Measurements from ENCODE around the gene ZNF70. TPM values are rescaled to one million over a fixed set of nuclear protein-coding genes. Genes with fewer than 3 reads are reported as not detected.

ZNF70 gene
- total RNA-seq (2022; extraction: Qiagen RNA extraction; ENCODE audit: low read depth) = 0.86 to 1.2 TPM (median 1.0 TPM) in 5 replicates

DNA sequence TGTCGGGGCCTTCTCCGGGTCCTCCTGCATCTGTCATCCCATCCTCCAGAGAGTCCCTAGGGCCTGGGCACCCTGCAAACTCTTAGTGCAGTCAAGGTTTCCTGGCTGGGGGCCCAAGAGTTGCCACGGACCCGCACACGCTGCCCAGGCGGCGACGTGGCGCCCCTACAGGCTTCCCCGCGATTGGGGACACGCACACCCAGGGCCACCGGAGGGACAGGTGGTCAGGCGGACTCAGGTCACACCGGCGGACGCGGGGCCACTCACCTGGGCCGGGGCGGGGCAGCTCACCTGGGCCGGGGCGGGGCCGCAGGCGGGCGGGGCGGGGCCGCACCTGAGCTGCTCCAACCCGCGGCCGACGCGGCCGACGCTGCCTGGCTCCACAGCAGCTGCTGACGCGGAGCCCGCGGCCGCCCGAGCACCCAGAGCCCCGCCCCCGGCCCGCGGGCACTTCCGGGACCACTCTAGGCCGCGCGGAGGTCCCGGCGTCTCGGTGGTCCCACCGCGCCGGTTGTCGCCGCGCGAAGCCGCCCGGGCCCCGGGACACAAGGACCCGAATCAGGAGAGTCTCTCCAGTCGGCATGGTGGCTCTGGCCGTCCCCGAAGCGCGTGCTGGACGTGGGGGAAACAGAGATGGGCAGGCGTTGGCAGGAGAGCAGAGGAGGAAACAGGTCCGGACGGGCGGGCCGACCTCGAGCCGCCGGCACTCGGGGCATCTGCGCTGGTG is at the start of gene ZNF70:
Gene ZNF70, minus strand, starts transcription at position 399 of the 727 bp plus-strand sequence. CDS start 5,972 bp downstream, outside the sequence.

GRCh38 chr22:23786752-23787599 is 36.1 kb upstream of the ZNF70 start, which contains the start of gene SMARCB1:
Gene SMARCB1, plus strand, starts transcription at chr22:23786966. Its CDS starts 204 bp downstream, at chr22:23787170.

GRCh38 chr22:23772649-23773473 is 21.9 kb upstream of the ZNF70 start, which contains the start of gene MMP11:
Gene MMP11, plus strand, starts transcription at chr22:23772849. Its CDS starts 22 bp downstream, at chr22:23772871.

GRCh38 chr22:23767673-23768548 is 17.0 kb upstream of the ZNF70 start, which contains the start of gene CHCHD10:
Gene CHCHD10, minus strand, starts transcription at chr22:23767972. Its CDS starts 98 bp downstream, at chr22:23767874.

DNA sequence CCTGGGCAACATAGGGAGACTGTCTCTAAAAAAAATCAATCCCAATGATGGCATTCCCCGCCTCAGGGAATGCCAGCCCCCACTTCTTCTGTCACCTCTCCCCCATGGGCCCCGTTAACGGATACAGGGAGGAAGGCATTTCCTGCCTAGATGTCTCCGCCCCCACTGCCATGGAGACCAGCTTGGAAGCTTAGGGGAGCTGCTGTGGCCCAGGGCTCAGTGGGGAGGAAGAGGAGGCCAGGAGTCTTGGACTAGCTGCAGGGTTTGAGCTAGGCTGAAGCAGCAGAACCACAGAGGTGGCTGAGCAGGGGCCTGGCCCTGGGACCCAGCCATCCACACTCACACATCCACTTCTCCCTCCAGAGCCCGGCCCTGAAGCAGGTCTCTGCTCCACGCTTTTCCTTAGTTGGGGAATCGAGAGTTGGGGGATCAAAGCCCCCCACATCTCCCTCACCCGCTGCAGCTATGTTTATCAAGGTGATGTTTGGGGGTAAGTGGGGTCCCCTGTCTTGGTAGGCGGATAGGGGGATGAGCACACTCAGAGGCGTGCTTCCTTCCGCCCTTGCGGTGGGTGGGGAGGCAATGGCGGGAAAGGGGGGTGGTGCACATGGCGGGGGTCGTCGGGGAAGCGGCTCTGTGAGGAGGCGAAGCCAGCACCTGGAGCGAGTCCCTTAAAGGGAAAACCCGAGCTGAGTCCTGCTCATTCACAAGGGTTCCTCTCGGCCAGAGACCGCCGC is 12.1 kb upstream of the ZNF70 start, which contains the start of gene C22orf15:
Gene C22orf15, plus strand, starts transcription at position 149 of the 737 bp plus-strand sequence. Its CDS starts 317 bp downstream, at position 466.

GRCh38 chr22:23754220-23754919 is 3.5 kb upstream of the ZNF70 start, which contains the start of gene VPREB3:
Gene VPREB3, minus strand, starts transcription at chr22:23754425. Its CDS starts 62 bp downstream, at chr22:23754363.

GRCh38 chr22:23690713-23691112 is 60.2 kb downstream of the ZNF70 start, which contains the start of gene RGL4:
Gene RGL4, plus strand, starts transcription at chr22:23691013. Its CDS starts 1,018 bp downstream, at chr22:23692031.

Other genes starting within 250 kb of the ZNF70 start
- not detected in 5 replicates for gene IGLL1, start 170.8 kb downstream of the ZNF70 start, total RNA-seq (2022; extraction: Qiagen RNA extraction; ENCODE audit: low read depth)
- 0.18 to 0.50 TPM (median 0.26 TPM) in 3 of 5 replicates, not detected in the others for gene DRICH1, start 118.8 kb downstream of the ZNF70 start, total RNA-seq (2022; extraction: Qiagen RNA extraction; ENCODE audit: low read depth)
- gene RGL4, start 60.1 kb downstream of the ZNF70 start, total RNA-seq (2022; extraction: Qiagen RNA extraction; ENCODE audit: low read depth) = not detected in 5 replicates
- 0.39 to 1.6 TPM (median 0.79 TPM) in 4 of 5 replicates, not detected in the other for gene VPREB3, start 3.3 kb upstream of the ZNF70 start, total RNA-seq (2022; extraction: Qiagen RNA extraction; ENCODE audit: low read depth)
- not detected in 5 replicates for gene C22orf15, start 11.9 kb upstream of the ZNF70 start, total RNA-seq (2022; extraction: Qiagen RNA extraction; ENCODE audit: low read depth)
- 75.0 to 180 TPM (median 165 TPM) in 5 replicates for gene CHCHD10, start 16.9 kb upstream of the ZNF70 start, total RNA-seq (2022; extraction: Qiagen RNA extraction; ENCODE audit: low read depth)
- 0.09 to 0.18 TPM (median 0.12 TPM) in 4 of 5 replicates, not detected in the other for gene MMP11, start 21.7 kb upstream of the ZNF70 start, total RNA-seq (2022; extraction: Qiagen RNA extraction; ENCODE audit: low read depth)
- 51.1 to 56.6 TPM (median 55.8 TPM) in 5 replicates for gene SMARCB1, start 35.9 kb upstream of the ZNF70 start, total RNA-seq (2022; extraction: Qiagen RNA extraction; ENCODE audit: low read depth)
- gene DERL3, start 87.9 kb upstream of the ZNF70 start, total RNA-seq (2022; extraction: Qiagen RNA extraction; ENCODE audit: low read depth) = 0.22 to 0.64 TPM (median 0.52 TPM) in 5 replicates
- gene SLC2A11, start 106.8 kb upstream of the ZNF70 start, total RNA-seq (2022; extraction: Qiagen RNA extraction; ENCODE audit: low read depth) = 7.6 to 9.9 TPM (median 9.5 TPM) in 5 replicates
- 464 to 961 TPM (median 856 TPM) in 5 replicates for gene MIF, start 143.3 kb upstream of the ZNF70 start, total RNA-seq (2022; extraction: Qiagen RNA extraction; ENCODE audit: low read depth)
- 0.28 to 0.48 TPM (median 0.40 TPM) in 4 of 5 replicates, not detected in the other for gene GSTT2B, start 210.1 kb upstream of the ZNF70 start, total RNA-seq (2022; extraction: Qiagen RNA extraction; ENCODE audit: low read depth)
- gene DDTL, start 215.8 kb upstream of the ZNF70 start, total RNA-seq (2022; extraction: Qiagen RNA extraction; ENCODE audit: low read depth) = 1.5 to 2.0 TPM (median 1.8 TPM) in 5 replicates
- 108 to 167 TPM (median 151 TPM) in 5 replicates for gene DDT, start 223.3 kb upstream of the ZNF70 start, total RNA-seq (2022; extraction: Qiagen RNA extraction; ENCODE audit: low read depth)
- not detected in 5 replicates for gene GSTT2, start 229.0 kb upstream of the ZNF70 start, total RNA-seq (2022; extraction: Qiagen RNA extraction; ENCODE audit: low read depth)